GM21367 (cell line): ENCODE results near the gene TFF3.

Source experiments
- ATAC-seq: cut with Tn5 transposase; IDR thresholded peaks from one replicate; pipeline ENCODE4 v1.9.1; 2021; ENCODE audit not compliant: unreplicated experiment

TFF3 gene

DNA sequence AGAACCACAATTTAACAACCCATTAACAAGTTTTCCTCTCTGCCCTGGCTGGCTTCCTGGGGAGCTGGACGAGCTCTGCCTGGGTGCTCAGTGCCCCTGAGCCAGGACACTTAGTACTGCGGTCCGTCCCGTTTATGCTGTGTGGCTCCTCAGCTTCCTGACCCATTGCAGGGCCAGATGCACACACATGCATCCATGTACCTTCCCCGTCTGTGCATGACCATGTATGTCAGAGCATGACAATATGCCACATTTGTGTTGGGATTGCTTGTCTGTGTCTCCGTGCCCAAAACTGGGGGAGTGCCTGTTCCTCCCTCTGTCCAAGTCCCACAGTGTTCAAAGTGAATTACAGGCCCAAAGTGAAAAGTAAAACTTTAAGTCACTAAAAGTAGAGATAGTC is 9.7 kb upstream of the TFF3 start:
- no peak for ATAC-seq

DNA sequence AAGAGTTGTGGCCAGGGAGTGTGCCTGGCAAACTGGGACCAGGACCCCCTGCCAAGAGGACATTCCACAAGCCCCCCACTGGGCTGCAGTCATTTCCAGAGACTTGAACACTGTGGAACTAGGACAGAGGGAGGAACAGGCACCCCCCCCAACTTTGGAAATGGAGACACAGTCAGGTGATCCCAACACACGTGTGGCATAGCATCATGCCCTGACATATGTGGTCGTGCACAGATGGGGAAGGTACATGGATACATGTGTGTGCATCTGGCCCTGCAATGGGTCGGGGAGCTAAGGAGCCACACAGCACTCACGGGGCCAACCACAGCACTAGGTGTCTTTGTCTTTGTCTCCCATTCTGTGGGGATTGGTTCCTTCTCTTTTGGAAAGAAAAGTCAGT is 6.6 kb upstream of the TFF3 start:
- no peak for ATAC-seq

DNA sequence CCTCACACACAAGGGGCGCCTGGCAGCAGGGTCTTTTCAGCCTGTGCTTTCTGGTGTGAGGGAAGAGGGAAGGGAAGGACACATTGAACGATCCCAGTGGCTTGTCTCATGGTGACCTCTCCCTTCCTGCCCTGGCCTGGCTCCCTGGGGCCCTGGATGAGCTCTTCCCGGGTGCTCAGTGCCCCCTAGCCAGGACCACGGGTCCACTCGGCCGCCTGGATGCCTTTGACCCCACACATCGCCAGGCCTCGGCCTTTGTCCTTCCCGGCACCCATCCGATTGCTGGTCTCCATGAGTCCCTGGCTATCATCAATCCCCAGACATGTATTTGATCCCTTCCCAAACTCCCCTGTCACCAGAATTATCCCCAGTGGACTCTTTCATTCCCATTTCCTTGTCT is 6.0 kb upstream of the TFF3 start:
- no peak for ATAC-seq

DNA sequence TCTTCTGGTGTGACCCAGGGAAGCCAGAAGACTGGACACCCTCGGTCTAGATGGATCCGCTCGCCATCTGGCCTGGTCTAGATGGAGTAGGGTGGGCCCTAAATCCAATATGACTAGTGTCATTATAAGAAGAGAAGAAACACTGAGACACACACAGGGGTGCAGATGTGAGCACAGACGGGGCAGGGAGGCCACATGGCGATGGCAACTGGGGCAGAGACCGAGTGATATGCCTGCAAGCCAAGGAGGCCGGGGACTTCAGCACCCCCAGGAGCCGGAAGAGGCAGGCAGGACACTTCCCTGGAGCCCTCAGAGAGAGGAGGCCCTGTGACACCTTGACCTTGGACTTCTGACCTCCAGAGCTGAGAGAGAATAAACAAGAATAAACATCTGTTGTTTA is 5.6 kb upstream of the TFF3 start:
- ATAC-seq = no peak

DNA sequence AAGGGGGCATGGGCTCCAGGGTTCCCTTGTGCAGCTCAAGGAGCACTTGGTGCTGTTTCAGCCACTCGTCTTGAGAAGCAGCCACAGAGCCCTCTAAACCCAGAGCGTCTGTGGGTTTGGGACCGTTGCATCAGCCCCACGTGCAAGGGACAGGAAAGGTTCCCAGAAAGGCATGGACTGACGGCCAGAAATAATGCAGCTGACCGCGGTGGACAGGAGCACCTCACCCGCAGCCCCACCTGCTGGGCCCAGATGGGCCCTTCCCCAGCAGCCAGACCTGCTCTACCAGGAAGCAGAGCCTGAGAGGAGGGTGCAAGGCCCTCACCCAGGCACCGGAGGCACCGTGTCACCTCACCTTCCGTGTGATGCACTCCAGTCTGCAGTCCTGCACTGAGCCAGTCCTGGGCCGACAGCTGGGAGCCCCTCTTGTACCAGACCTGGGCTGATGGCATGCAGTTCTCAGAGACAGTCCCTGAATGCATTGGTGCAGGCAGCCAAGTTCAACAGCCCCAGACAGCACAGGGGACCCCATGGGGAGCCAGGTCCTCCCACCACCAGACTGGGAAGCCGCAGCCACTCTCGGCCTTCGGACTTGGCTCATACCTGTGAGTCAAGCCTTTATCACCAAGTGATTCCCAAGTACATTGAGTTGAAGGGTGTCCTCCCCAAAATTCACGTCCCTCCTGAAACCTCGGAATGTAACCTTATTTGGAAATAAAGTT is 4.8 kb upstream of the TFF3 start:
- ATAC-seq = no peak

DNA sequence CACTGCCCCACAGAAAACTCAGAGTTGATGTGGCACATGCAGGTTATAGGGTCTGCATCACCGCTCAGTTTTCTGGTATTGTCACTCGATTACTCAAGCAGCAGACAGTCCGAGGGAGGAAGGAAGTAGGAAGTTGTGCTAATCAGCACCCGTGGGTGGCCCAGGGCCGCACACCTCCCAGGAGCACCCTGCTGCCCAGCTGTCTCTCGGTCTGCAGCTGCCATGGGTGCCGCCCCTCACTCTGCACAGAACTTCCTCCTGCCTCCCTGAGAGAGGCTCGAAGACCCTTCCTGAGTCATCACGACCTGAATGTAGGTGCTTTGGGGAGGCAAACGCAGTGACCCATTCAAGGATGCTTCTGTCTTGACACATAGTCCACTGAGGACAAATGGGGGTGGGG is 4.2 kb upstream of the TFF3 start:
- no peak for ATAC-seq

DNA sequence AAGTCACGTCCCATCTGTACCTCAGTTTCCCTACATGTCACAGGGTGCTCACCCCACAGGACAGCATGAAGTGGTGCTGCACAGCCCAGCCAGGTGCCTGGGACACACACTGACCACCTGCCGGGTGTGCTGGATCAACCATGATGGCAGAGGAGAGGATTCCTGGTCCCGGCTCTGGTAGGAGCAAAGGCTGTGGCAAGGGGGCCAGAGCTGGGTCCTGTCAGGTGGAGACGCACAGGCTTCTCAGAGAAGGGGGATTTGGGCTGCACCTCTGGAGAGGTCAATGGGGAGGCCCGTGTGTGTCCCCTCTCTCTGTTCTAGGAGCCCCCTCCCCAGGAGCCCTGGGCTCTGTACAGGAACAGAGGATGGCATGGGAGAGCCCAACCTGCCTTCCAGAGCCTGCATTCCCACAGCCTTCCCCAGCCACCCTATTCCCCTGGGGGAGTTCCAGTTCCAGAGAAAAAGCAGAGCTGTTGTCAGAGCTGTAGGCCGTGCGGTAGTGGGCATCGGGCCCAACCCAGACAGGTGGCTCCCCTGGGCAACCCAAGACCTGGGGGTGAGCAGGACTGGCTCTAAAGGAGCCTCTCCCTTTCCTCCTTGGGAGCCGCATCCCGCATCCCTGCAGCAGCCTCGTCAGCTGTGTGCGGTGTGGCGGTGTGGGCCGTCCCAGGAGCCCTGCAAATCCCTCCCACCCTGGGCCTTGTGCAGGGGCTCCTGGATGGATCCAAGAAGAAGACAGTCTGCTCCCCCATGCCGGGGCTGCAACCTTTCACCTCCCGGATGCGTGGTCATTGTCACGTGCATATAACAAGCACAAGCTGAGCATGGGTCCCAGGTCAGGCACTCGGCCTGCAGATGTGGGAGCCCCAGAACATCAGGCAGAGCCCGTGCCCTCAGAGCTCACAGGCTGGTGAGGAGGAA is 2.9 kb upstream of the TFF3 start:
- no peak for ATAC-seq

DNA sequence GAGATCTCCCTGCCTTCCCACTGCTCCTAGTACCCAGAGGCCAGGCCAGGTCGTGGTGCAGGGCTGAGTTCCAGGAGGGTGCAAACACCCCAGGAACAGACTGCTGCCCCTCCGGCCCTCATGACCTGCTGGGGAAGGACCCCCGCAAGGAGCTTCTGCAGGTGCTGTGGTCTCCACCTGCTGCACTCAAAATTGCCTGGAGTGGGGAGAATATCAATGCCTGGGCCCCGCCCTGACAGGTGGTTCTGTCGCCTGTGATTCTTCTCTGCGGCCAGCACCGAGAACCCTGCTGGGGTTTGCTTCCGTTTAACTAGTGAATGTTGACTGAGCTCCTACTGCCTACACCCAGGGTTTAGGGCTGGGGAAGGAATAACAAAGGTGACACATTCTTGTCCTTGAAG is 2.1 kb upstream of the TFF3 start:
- no peak for ATAC-seq

DNA sequence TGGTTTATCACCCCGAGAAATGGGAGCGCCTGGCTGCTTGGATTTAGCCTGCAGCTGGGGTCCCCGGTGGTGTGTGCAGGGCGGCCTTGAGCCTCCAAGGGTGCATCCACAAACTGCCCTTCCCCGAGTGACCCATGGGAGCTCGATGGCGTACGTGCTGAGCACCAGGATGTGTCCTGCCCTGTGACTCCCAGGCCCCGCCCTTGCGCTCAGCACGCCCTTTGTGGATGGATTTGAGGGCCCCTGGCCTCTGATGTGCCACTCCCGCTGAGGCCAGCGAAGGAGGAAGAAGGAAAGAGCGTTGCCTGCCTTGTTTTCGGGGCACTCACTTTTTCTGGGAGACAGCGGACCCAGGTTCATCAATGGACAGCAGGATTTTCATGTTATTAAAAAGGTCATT is 1.7 kb upstream of the TFF3 start:
- no peak for ATAC-seq

DNA sequence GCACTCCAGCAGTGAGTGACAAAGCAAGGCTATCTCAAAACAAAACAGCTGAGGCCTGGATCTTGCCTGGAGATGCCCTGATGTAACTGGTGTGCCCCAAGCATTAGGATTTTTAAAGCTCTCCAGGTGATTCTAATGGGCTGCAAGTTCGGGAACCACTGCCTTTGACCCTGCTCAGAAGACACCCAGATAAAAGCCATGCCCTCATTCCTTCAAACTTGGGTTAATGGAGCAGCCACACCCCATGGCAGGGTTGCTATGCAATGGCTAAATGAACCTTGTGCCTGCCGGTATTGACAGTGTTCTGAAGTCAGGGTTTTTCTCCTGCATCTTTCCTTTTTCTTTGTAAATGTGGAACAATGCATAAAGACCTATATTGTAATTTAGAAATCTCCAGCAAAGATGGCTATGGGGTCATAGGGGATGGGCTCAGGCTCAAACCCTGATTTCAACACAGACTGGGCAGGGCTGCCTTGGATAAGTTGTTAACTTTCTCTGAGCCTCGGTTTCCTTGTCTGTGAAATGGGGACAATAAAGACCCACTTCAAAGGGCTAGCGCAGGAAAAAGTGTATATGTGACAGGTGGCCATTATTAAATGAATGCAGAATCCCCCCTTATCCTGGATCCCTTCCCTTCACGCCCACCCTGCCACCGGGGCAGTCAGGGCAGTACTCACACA is 453 bp downstream of the TFF3 start:
- no peak for ATAC-seq

DNA sequence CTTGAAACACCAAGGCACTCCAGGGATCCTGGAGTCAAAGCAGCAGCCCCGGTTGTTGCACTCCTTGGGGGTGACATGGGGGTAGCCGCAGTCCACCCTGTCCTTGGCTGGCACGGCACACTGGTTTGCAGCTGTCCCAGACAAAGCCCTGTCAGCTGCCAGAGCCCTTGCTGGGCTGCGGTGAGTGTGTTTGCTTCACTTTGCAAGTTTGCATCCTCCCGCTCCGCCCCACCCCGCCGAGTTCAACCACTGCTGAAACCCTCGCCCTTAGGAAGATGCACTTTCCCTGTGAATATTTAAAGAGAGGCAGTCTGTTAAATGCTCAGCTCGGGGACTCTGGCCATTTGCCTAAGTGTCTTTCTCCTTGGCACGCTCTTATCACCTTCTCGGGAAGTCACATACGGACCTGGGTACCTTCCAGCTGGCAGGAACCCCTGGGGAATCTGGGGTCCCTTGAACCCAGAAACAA is 1.7 kb downstream of the TFF3 start:
- no peak for ATAC-seq

DNA sequence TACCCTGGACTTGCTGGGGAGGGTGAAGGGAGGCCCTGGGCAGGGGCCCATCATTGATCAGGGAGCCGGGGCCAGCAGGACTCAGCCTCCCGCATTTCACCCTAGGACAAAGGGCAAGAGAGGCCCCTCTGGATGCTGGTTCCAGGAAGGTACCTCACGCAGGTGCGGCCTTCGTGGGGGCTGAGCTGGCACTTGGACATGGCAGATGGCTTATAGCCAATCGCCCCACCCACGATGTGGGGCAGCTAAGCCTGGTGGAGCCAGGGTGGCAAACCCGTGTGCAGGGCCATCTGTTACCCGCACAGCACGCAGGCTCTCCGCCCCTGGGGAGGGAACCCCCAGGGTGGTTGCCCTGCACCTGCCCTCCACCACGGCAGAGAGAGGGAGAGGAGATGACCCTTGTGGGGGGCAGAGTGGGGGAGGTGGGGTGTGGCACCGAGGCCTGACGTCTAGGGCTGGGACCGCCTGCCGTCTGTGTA is 2.5 kb downstream of the TFF3 start:
- no peak for ATAC-seq

DNA sequence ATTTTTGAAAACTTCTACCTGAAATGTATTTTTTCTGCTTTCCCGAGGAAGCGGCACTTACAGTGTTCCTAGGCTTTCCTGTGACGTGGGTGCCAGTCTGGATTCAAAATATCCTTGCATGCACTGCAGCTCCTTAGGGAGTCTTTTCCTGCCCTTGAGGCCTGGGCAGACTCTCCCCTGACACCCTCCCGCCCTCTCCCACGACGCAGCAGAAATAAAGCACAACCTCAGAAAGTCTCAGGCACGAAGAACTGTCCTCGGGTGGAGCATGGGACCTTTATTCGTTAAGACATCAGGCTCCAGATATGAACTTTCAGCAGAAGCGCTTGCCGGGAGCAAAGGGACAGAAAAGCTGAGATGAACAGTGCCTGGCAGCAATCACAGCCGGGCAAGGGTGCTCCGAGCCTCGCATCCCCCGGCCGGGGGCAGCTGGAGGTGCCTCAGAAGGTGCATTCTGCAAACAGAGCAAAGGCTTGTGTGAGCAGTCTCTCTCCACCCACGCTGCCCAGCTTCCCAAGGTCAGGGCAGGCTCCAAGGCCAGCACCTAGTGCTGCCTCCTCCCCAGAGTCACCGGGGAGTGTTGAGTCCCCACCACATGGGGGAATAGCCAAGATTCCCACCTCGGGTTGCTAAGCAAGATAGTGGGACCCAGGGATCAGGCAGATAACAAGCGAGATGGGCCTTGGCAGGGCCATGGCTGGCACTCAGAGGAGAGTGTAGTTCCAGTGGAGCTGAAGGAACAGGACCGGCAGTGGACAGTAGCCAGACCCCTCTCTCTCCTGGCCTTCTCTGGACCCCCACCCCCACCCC is 3.2 kb downstream of the TFF3 start:
- no peak for ATAC-seq

DNA sequence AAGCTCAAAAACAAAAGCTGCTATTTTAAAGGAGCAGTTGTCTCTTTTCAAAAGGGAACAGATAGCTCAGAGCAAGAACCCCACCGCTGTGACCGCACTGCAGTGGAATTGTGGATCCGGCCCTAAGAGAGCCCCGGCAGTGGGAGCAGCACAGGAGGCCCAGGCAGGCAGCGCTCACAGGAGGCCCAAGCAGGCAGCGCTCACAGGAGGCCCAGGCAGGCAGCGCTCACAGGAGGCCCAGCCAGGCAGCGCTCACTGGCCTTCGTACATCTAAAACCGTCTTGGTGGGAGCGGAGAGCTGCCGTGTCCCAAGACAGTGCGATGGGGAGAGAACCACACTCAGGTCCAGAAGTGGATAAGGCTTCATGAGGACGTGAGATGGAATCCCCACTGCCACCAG is 4.0 kb downstream of the TFF3 start:
- no peak for ATAC-seq

DNA sequence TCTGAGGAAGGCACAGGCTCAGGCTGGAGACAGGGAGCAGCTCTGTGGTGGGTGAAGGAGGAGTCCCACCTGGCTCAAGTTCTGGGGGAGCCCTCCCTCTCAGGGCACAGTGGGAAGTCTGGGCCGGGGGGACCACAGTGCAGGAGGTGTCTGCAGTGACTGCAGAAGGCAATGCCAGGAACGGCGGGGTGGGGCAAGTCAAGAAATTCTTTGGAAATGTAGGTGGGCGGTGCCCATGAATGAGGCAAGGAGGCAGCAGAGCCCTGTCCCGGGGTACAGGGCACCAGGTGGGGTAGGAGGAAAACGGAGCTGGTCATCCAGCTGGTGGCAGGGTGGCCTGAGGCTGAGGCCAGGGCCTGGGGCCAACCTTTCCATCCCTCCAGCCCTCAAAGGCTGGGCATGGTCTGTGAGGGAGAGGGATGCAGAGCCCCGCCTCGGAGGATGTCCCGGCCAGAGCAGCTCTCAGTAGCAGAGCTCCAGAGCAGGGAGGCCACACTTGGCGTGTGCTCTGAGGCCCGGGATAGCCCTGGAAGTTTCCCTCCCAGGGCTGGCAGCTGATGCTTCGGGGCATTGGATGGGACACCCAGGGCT is 4.7 kb downstream of the TFF3 start:
- ATAC-seq = no peak

DNA sequence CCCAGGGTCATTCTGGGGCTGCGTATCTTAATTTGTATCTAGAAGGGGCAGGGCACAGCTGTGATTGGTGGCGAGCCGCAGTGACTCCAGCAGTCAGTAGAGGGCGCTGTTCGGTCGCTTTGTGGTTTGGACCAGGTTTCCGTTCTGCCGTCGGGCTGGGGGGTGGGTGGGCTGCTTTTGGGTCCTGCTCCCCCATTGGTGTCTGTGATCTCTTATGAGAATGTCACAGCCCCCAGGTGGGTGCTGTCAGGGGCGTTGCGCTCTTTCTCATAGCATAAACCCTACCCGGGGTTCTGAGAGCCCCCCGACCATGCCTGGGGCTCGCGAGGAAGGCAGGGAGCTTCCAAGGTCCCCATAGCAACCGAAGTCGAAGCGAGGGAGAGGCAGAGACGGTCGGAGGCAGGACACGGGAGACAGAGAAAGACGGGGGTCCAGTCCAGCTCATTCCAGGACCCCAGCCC is 5.4 kb downstream of the TFF3 start:
- ATAC-seq = no peak

DNA sequence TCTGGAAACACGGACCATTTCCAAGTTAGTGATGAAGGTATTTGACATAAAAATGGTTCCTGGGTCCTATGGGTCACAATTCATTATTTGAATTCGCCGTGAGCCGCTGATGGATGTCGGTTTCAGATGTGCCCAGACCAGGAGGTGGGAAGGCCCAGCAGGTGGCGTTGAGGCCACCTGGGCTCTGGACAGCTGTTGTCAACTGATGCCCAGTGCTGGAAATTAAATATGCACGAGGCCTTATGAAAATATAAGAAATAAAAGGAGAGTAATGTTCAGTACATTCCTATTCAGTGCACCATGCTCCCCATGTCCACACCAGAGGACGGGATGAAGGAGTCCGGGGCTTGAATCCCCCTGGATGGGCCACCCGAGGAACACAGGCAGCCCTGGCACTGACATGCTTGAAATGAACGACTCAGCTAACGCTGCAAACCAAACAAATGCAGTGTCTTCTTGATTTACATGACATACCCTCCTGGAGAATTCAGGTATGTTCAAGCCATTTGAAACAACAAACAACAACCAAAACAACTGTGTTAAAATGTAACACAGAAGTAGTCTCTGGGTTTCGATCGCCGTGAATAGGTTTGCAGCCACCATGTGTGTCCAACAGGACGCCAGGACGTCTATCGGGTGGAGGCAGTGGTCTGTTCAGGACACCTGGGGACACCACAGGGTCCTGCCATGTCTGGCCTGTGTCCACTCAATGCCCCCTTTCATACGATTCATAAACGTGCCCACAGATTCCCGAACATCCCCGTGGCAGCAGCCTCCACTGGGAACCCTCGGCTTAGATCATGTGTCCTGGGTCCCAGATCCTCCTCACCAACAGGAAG is 6.1 kb downstream of the TFF3 start:
- ATAC-seq = no peak

DNA sequence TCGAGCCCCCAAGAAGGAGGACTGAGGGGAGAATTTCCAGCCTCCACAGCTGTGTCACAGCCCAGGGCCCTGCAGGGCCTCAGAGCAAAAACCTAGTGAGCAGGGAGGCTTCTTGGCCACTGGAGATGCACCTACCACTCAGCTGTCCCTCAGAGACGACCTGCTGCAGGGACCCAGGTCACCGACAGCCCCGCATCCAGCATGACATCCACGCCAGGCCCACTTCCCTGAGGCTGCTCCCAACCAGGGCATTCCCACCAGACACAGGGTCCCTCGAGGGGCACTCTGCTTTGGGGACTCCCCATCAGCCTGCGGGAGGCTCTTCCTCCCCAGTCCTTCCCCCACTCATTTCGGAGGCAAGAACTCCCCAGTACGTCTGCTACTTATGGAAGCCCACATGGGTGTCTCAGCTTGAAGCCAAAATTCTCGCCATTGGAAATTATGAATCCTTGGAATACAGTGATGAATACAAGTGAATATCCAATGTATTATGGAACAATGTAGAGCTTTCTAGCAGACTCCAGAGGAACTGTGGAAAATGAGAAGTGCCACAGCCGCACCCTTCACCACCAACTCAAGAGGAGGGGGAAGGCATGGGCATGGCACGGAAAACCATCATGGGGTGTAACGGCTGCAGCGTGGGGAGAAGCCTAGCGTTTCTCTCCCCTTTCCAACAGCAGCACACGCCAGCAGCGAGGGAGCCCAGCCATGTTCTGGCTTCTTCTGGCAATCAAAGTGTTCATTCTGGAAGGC is 6.9 kb downstream of the TFF3 start:
- no peak for ATAC-seq

DNA sequence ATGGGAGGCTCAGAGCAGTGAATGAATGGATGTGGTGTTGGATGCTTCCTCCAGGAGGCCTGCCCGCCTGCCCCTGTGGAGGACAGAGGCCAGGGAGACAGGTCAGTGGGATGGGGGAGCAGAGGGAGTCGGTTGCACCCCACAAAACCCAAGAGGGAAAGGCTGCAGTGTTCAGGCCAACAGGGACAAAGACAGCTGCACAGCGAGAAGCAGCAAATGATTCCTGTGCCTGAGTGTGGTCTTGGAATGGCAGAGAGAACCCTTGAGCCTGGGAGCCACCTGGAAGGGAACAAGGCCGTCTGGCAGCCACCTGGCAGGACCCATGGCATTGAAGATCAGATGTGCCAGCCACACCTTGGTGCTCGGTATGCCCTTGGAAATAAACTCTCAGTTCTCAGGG is 8.1 kb downstream of the TFF3 start:
- ATAC-seq = no peak
